Stimulated activated CD4-positive, alpha-beta T cell treated with anti-CD3 and anti-CD28 coated beads, Interleukin-2, amount 100 ng/mL, for 4 hours (primary cell): ENCODE data around the gene PTPN21.

Experiments used
- DNase-seq: peaks from one replicate; pipeline ENCODE4 v3.0.0-alpha.2; 2020; ENCODE audit warnings: low read depth

Gene PTPN21

DNA sequence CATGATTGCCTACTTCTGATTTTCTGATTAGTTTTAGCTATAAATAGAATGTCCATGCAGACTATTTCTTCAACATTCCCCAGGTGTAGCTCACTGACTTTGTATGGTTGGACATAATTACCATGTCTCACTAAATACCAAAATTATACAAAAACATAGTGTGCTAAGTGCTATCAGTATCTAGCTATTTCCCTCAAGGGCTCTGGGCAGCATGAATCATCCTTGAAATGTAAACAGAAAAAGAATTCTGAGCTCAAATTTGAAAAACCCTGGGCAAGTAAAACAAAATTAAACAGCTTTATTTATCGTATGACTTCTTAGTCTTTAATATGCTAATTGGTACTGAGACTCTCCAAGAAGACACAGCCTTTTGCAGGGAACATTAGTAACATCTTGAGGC lies 86.4 kb downstream of the PTPN21 start:
- DNase-seq: no peak

GRCh38 chr14:88463318-88463717 lies 91.5 kb downstream of the PTPN21 start:
- DNase-seq: no peak

- no peak for DNase-seq
Observed at GRCh38 chr14:88454886-88455285, 99.9 kb downstream of the PTPN21 start.

DNA sequence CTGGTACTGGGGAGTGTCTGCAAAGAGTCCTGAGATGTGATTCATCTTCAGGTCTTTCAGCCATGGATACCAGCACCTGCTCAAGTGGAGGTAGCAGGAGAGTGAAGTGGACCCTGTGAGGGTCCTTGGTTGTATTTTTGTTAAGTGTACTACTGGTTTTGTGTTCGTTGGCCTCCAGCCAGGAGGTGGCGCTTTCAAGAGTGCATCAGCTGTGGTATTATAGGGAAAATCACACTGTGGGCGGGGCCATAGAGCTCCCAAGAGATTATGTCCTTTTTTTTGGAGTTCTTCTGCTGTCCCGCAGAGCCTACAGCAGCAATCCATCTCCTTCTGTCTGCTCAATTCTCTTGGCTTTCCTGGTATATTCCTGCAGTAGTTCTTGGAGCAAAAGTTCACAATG lies 102.6 kb downstream of the PTPN21 start:
- DNase-seq: no peak

DNA sequence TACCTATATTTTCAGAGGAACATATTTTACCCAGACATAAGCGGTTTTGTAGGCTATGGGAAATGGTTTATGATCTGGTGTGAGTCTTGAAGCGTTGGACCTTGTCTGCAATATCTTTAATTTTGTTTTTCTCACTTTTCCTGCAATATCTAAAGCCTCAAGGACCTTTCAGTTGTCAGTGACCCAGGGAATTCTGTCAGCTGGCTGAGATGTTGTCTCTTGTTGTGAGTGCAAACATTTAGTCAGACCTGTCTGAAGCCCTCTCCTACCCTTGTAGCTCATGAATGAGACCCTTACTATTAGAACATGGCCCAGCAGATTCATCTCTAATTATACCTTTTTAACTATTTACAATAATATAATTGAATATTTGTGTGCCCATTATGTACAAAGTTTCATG lies 115.7 kb downstream of the PTPN21 start:
- no peak for DNase-seq

DNA sequence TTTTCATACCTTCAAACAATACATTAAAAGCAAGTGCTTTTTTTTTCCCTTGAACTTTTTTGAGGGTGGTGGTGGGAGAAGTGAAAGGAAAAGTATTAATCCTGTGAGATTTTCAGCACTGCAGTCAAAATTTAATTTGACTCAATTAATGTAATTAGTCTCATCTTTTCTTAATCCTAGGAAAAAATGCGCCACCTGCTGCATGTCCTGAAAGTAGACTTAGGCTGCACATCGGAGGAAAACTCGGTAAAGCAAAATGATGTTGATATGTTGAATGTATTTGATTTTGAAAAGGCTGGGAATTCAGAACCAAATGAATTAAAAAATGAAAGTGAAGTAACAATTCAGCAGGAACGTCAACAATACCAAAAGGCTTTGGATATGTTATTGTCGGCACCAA lies 117.1 kb downstream of the PTPN21 start:
- no peak for DNase-seq

DNA sequence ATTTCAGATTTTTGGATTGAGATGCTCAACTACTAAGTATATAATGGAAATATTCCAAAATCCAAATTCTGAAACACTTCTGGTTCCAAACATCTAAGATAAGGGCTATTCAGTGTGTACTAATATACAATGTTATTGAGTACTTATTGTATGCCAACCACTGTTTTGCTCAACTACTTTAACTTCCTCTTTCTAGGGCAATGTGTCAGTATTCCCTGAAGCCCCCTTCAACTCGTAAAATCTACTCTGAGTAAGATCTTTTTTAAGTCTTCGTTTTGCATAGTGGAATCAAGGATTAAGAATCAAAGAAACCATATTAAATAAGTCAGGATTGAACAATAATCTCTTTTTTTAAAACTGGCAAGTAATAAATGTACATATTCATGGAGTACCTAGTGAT lies 123.8 kb downstream of the PTPN21 start:
- no peak for DNase-seq

- DNase-seq: no peak
Observed at GRCh38 chr14:88426271-88426670, 128.5 kb downstream of the PTPN21 start.

GRCh38 chr14:88424573-88424972 lies 130.2 kb downstream of the PTPN21 start:
- DNase-seq: no peak

DNA sequence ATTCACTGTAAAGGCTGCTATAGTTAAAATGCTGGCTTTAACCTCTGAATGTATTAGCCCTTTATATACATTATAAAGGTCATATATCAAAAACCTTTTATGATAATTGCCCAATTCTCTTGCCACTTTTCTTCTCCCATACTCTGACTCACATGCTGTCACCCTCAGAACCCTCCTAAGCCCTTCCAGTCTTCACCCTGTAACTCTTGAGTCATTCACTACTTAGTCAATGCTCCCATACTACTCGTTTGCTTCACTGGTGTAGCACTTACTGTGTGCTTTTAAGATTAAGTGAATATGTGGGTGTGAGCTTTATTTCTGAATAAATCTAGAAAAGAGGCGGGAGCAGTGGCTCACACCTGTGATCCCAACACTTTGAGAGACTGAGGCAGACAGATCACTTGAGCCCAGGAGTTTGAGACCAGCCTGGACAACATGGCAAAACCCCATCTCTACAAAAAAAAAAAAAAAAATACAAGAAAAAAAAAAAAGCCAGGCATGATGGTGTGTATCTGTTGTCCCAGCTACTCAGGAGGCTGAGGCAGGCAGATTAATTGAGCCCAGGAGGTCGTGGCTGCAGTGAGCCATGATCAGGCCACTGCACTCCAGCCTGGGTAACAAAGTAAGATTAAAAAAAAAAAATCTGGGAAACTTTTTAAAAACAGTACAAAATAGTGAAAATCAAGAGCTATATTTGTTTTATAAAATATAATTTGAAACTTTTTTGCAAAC lies 131.7 kb downstream of the PTPN21 start:
- no peak for DNase-seq

GRCh38 chr14:88422047-88422446 lies 132.8 kb downstream of the PTPN21 start:
- no peak for DNase-seq

- no peak for DNase-seq
Observed at GRCh38 chr14:88421286-88421685, 133.5 kb downstream of the PTPN21 start.

- no peak for DNase-seq
Observed at GRCh38 chr14:88420187-88420586, 134.6 kb downstream of the PTPN21 start.

DNA sequence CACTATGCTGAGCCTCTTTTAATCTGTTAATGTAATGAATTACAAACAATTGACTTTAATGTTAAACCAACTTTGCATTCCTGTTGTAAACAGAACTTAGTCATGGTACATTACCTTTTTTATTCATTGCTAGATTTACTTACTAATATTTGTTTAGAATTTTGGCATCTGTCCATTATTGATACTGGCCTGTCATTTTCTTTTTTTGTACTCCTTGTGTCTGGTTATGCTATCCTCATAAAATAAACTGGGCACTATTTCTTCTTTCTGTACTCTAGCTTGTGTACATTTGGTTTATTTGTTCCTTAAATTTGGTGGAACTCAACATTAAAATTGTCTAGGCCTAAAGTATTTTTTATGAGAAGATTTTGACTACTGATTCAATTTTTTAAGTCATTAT lies 137.2 kb downstream of the PTPN21 start:
- no peak for DNase-seq
